Measurements from ENCODE around the gene PHLPP2.

Gene PHLPP2

GRCh38 chr16:71724320-71724751 is at the start of gene PHLPP2:
Gene PHLPP2 (minus strand): TSS chr16:71724701. CDS start chr16:71714795, 9,906 bp downstream.
- DNase-seq (ENCODE audit: low read depth) = no peak
- TF ChIP-seq CTCF (IDR thresholded peaks at IDR 0.05; ENCODE audit: insufficient read depth, low read depth, low read length, missing control alignments) = no peak
- H3K4me3 ChIP-seq (ENCODE audit: low read length) = peak within 1 kb of the TSS; percentile 46

GRCh38 chr16:71771571-71771970 is 47.1 kb upstream of the PHLPP2 start:
- no peak overlapping the region for H3K4me3 ChIP-seq (ENCODE audit: low read length)
- TF ChIP-seq CTCF (IDR thresholded peaks at IDR 0.05; ENCODE audit: insufficient read depth, low read depth, low read length, missing control alignments) = no peak
- no peak for DNase-seq (ENCODE audit: low read depth)

GRCh38 chr16:71769222-71769621 is 44.7 kb upstream of the PHLPP2 start:
- no peak for DNase-seq (ENCODE audit: low read depth)
- TF ChIP-seq CTCF (IDR thresholded peaks at IDR 0.05; ENCODE audit: insufficient read depth, low read depth, low read length, missing control alignments) = no peak
- no peak overlapping the region for H3K4me3 ChIP-seq (ENCODE audit: low read length)

- no peak for TF ChIP-seq CTCF (IDR thresholded peaks at IDR 0.05; ENCODE audit: insufficient read depth, low read depth, low read length, missing control alignments)
- DNase-seq (ENCODE audit: low read depth) = no peak
- H3K4me3 ChIP-seq (ENCODE audit: low read length) = no peak overlapping the region
Observed at GRCh38 chr16:71767060-71767900, 42.8 kb upstream of the PHLPP2 start.

- DNase-seq (ENCODE audit: low read depth) = peak; percentile 6
- H3K4me3 ChIP-seq (ENCODE audit: low read length) = no peak overlapping the region
- no peak for TF ChIP-seq CTCF (IDR thresholded peaks at IDR 0.05; ENCODE audit: insufficient read depth, low read depth, low read length, missing control alignments)
Observed at GRCh38 chr16:71762186-71762585, 37.7 kb upstream of the PHLPP2 start.

GRCh38 chr16:71761097-71761496 is 36.6 kb upstream of the PHLPP2 start:
- no peak for DNase-seq (ENCODE audit: low read depth)
- H3K4me3 ChIP-seq (ENCODE audit: low read length) = no peak overlapping the region
- TF ChIP-seq CTCF (IDR thresholded peaks at IDR 0.05; ENCODE audit: insufficient read depth, low read depth, low read length, missing control alignments) = no peak
